ENCODE results near the gene MKX. TPM values are rescaled to one million over a fixed set of nuclear protein-coding genes. Genes with fewer than 3 reads are reported as not detected.

MKX gene
- total RNA-seq, 1 donor from 2014 or later = 0.29 TPM

DNA sequence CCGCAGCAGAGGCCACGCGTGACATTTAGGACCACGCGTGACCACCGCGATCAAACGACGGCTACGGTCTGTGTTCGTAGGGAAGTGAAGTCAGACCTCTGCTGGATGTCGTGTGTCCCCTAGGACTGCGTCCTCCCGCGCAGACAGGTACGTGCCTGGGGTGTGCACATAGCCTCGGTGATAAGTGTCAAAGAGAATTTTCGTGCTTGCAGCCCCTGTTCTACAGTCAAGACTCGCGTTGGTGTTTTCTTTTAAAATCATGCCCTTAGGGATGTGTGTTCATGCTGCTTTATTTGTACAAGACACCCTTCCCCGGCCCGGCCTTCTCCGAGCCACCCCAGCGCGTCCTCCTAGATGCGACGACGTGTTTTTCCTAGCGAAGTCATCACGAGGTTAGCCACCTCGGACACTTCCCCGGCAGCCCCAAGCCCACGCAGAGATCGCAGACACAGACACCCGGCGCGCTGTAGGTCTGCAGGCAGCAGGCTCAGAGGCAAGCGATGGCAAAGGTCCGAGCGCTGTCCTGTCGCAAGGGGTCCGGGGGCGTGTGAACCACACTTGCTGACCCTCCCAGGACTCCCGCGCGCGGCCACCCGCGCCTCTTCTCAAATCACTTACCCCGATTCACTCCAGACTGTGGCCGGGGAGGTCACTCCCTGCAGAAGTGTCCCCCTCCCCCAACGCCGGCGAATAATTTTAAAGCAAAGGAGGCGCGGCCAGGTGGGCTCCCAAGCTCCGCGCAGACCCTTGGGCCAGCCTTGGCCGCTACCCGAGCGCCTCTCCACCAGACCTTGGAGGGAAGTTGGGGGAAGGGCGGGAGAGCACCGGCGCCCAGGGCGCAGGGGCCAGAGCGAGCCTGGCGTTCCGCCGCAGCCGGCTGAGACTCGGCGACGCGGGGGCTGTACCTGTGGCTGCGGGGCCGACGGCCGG is 552 bp downstream of the MKX start:
- Mint-ChIP-seq H3K27me3 (peaks cover 94% of the 10 kb centered on the region), H3K4me1 (ENCODE audit: unreplicated experiment) (peaks cover 13% of the 10 kb centered on the region), H3K9me3 (no peaks in the 10 kb centered on the region), H3K36me3 (peaks cover 4% of the 10 kb centered on the region), H3K4me3 (peak overlapping the region; percentile 89), H3K27ac (peak overlapping the region; percentile 79)
- no peak for DNase-seq (ENCODE audit: extremely low spot score, unreplicated experiment)
- TF ChIP-seq, protein P1, sequence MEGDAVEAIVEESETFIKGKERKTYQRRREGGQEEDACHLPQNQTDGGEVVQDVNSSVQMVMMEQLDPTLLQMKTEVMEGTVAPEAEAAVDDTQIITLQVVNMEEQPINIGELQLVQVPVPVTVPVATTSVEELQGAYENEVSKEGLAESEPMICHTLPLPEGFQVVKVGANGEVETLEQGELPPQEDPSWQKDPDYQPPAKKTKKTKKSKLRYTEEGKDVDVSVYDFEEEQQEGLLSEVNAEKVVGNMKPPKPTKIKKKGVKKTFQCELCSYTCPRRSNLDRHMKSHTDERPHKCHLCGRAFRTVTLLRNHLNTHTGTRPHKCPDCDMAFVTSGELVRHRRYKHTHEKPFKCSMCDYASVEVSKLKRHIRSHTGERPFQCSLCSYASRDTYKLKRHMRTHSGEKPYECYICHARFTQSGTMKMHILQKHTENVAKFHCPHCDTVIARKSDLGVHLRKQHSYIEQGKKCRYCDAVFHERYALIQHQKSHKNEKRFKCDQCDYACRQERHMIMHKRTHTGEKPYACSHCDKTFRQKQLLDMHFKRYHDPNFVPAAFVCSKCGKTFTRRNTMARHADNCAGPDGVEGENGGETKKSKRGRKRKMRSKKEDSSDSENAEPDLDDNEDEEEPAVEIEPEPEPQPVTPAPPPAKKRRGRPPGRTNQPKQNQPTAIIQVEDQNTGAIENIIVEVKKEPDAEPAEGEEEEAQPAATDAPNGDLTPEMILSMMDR (conservative IDR thresholded peaks at IDR 0.05) = no peak

DNA sequence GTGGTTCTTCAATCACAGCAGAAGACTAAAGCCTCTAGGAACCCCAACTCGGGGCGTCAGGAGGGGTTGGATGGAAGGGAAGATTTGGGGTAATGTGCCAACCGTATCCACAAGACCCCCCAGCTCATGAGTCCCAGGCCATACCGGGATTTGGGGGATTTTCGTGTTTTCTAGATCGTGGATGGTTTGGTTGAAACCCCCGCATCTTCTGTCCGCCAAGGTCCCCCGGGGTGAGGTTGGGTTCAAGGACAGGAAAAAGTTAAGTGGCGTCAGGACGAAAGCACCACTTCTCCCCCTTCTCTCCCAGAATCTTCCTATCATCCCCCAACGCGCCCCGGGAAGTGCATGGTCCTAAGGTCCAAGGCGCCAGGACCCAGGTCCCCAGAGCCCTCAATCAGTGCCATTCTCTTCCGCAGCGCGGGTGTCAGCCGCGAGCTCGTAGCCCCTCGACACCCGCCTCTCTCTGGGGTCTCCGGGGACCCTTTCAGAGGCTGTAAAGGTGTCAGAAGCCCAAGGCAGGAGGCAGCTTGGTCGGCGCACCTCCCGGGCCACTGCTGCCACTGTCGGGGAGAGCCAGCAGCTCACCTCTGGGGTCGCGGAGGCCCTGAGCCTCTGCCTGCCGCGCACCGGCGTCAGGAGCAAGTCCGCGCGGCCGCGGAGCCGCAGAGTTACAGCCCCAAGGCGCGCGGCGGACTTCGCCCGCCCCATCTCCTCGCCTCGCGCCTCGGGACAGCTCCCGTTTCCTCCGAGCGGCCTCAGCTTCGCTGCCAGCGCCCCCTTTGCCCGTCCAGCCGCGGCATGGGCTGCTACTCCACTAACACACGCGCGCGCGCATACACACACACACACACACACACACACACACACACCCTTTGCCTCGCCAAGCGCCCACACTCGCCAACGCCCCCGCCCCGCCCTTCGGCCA is 1.5 kb downstream of the MKX start:
- TF ChIP-seq, protein P1 (conservative IDR thresholded peaks at IDR 0.05) = no peak
- Mint-ChIP-seq H3K27ac (peak overlapping the region; percentile 79), H3K4me3 (peak overlapping the region; percentile 89), H3K4me1 (ENCODE audit: unreplicated experiment) (peaks cover 13% of the 10 kb centered on the region), H3K9me3 (no peaks in the 10 kb centered on the region), H3K27me3 (peaks cover 91% of the 10 kb centered on the region), H3K36me3 (peaks cover 4% of the 10 kb centered on the region)
- peak; percentile 69 for DNase-seq (ENCODE audit: extremely low spot score, unreplicated experiment)

DNA sequence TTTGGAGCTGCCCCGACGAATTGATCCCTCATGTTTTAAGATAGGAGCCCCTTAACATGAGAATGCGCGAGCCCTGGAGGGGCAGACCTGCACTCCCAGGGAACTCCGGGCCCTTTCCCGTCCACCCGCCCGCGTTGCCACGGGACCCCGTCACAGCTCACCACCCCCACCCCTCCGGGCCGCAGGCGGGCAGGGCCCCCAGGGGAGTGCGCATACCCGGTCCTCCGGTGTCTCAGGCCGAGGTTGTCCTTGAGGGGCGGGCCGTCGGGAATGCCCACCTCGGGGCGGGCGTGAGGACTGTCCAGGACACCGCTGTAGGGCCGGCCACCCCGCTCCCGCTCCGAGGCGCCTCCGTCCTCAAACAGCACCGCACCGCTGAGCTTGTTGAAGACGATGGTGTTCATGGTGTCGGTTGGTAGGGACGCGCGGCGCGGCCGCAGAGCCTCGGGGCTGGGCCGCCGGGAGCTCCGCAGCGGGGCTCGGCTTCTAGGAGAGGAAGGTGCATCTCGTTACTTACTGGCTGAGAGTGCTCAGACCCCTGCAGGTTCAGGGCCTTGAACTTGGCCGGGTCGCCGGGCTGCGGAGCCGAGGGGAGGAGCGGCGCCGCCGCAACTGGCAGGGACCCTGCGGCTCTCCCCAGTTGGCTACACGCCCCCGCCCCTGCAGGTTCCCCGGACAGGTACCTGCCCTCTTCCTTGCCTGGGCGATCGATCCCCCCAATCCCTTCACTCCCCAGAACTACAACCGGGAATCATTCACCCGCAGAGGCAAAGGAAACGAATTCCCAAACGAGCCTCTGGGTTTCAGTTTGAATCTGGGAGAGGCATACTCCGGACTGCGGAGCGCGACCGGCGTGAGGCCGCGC is 2.4 kb downstream of the MKX start:
- Mint-ChIP-seq H3K36me3 (peaks cover 4% of the 10 kb centered on the region), H3K4me3 (peak overlapping the region; percentile 89), H3K9me3 (no peaks in the 10 kb centered on the region), H3K27ac (no peak overlapping the region), H3K27me3 (peaks cover 90% of the 10 kb centered on the region), H3K4me1 (ENCODE audit: unreplicated experiment) (peaks cover 13% of the 10 kb centered on the region)
- DNase-seq (ENCODE audit: extremely low spot score, unreplicated experiment) = peak; percentile 69
- TF ChIP-seq, protein P1 (conservative IDR thresholded peaks at IDR 0.05) = no peak

DNA sequence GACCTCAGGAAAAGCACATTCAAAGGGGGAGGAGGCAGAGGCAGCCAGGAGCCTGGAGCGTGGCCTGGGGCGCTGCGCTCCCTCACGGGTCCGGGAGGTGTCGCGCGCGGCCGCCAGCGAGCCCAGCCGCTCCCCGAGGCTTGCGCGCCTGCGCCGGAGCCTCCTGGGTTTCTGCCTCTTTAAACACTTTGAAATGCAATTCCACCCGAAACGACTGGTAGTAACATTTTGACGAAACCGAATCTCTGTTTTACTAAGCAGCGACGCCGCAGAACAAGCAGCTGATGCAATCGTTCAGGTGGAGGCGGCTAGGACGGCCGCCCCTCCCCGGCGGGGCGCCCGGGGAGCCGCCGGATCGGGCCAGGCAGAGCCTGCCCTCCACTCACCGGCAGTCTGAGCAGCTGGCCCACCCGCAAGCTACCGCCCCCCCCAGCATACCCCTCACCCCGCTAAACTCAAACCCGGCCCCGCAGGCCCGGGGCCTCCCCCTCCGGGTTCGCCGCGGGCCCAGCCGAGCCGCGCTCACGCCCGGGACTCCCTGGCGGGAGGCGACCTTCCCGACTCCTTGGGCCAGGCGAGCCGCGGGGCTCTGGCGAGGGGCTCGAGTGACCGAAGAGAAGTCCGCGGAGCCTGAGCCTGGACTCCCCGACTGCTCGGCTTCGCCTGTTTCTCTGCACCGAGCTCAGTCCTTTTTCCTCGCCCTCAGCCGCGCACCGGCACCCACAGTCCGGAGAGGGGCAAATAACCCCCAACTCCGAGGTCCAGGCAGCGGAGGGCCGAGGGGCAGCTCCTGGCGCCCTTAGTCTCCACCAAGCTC is 3.2 kb downstream of the MKX start:
- TF ChIP-seq, protein P1 (conservative IDR thresholded peaks at IDR 0.05) = peak; percentile 80
- peak overlapping the region; percentile 89 for H3K4me3 Mint-ChIP-seq
- peaks cover 4% of the 10 kb centered on the region for H3K36me3 Mint-ChIP-seq
- peaks cover 13% of the 10 kb centered on the region for H3K4me1 Mint-ChIP-seq (ENCODE audit: unreplicated experiment)
- peak; percentile 85 for DNase-seq (ENCODE audit: extremely low spot score, unreplicated experiment)
- H3K27ac Mint-ChIP-seq = no peak overlapping the region
- H3K9me3 Mint-ChIP-seq = no peaks in the 10 kb centered on the region
- H3K27me3 Mint-ChIP-seq = peaks cover 90% of the 10 kb centered on the region

Data from type B pancreatic cell (in vitro differentiated cells).